HG02798 (cell line): Measurements from ENCODE around the gene HOXA9.

Experiments used
- ATAC-seq: cut with Tn5 transposase; IDR thresholded peaks from one replicate; pipeline ENCODE4 v1.9.1; 2021; ENCODE audit warnings: mild to moderate bottlenecking; ENCODE audit not compliant: unreplicated experiment, poor library complexity

HOXA9 gene

DNA sequence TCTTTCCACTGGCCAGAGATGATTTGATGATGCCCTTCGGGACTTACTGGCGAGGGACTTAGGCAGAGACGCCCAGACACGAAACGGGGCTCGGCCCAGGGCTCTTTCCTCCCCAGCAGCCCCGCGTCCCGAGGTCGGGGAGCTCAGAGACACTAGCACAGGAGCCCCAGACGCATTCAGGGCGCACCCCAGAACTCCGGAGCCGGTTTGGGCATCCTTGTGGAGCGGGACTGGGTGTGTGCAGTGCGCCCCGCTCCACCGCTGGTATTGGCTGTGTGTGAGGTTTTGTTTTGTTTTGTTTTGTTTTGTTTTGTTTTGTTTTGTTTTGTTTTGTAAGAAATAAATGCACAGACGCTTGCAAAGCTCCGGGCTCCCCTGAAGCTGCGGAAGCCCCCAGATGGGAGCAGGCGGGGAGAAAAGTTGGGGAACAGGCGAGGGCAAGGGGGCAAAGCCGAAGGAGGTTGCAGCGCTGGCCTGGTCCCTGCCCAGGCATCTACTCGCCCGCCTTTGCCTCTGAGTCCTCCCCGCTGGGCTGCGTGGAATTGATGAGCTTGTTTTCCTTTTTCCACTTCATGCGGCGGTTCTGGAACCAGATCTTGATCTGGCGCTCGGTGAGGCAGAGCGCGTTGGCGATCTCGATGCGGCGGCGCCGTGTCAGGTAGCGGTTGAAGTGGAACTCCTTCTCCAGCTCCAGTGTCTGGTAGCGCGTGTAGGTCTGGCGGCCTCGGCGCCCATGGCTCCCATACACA, 20.0 kb downstream of the HOXA9 start:
- ATAC-seq: no peak

DNA sequence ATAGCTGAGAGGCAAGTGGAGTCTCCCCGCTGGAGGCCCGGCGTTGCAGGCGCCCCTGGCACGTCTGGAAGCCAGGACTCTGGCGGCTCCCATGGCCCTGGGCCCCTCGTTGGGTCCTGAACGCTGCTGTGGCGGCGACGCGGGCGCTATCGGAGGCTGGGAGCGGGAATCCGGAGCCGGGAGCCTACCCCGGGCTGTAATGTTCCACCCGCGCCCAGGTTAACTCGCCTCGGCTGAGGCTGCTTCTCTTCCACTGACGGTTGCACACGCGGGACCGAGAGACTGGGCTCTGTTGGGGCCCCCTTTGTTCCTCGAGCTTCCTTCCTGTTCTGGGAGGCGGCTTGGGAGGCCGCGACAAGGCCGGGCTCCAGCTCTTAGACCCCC, 20.6 kb downstream of the HOXA9 start:
- no peak for ATAC-seq

DNA sequence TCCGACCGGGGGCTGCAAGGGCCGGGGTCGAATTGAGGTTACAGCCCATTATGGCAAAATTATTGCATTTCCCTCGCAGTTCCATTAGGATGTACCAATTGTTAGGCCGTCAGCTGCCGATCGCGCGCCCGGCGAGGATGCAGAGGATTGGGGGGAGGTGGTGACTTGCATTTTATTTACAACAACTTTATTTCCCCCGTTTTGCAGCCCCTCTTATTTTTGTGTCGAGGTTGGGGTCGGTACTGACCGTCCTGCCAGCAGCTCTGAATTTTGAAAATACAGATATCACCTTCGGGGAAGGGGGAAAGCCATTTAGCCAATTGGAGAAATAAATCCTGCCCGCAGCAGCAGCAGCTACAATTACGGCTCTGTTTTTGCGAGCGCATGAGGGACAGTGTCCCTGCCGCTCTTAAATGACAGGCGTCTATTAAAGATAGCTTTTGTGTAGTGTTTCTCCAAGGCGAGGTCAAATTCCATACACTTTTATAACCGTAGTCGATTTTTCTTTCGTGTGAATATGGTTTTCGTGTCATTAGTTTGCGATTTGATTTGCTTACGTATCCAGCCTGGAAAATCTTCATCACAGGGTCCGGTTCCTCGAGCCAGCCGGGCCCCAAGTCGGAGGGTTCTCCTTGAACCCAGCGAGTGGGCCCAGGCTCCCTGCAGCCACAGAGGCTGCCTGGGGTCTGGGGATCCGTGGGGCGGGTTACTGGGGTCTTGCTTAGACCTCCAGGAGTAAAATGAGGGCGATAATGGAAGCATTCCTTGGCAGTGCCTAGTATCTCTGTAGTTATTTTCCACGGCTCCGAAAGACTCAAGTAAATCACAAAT, 21.2 kb downstream of the HOXA9 start:
- ATAC-seq: no peak

GRCh38 chr7:27143023-27143949, 22.1 kb downstream of the HOXA9 start, which contains the start of gene HOXA5:
Gene HOXA5 (minus strand): TSS chr7:27143681. CDS start chr7:27143607, 74 bp downstream.
- no peak for ATAC-seq

- ATAC-seq: no peak
These were observed 22.7 kb downstream of the HOXA9 start for GRCh38 chr7:27142580-27143022.

- no peak for ATAC-seq
These were observed 23.3 kb downstream of the HOXA9 start for GRCh38 chr7:27141923-27142579.

- ATAC-seq: no peak
These were observed 24.0 kb downstream of the HOXA9 start for GRCh38 chr7:27141137-27141922.

DNA sequence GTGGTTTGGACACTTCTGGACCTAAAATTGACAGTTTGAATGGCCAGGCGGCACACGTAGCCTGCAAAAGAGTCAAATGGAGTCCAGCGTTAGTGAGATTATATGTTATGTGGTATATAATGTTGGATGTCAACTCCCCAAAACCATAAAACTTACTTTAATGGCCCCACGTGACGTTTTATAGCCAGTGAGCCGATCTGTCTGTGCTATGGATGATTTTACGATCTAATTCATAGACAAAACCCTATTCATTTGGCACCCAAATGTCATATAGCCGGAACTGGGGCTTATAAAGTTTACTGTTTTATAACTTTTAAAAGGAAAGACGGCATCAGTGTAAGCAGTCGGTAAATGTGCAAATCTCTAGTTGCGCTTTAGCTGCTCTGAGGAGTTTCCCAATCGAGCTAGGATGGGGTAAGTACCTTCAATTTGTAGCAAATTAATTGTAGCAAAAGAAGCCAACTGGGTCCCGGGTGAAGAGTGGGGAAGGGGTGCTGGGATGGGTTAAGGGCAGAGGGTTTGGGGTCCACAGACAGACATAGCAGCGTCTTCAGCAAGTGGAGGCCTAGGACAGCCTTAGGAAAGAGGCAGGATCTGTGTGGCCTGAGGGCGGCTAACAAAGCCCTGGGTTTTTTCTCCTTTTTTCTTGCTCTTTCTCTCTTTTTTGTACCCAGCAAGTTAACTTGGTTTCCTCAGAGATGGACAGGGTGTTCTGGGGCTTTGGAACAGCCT, 25.0 kb downstream of the HOXA9 start:
- ATAC-seq: no peak

GRCh38 chr7:27139334-27140125, 25.8 kb downstream of the HOXA9 start:
- ATAC-seq: no peak

- no peak for ATAC-seq
These were observed 26.4 kb downstream of the HOXA9 start for GRCh38 chr7:27138985-27139333.

DNA sequence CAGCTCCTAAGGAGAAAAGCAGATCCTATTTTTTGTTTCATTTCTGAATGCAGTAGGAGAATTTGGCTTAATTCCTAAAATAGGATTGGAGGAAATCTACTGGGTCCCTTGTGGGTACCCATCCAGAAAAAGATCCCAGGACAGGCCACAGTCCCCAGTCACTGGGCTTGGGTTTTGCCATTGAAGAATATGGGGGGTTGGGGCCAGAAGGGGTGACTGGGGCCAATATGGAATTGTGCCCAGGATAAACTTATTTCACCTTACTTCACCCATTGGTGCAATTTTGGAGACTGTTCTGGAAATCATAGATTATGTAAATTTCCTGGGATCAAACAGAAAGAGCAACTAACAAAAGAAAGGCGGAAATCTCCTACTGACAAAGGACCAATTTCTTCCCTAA, 26.9 kb downstream of the HOXA9 start:
- ATAC-seq: no peak

DNA sequence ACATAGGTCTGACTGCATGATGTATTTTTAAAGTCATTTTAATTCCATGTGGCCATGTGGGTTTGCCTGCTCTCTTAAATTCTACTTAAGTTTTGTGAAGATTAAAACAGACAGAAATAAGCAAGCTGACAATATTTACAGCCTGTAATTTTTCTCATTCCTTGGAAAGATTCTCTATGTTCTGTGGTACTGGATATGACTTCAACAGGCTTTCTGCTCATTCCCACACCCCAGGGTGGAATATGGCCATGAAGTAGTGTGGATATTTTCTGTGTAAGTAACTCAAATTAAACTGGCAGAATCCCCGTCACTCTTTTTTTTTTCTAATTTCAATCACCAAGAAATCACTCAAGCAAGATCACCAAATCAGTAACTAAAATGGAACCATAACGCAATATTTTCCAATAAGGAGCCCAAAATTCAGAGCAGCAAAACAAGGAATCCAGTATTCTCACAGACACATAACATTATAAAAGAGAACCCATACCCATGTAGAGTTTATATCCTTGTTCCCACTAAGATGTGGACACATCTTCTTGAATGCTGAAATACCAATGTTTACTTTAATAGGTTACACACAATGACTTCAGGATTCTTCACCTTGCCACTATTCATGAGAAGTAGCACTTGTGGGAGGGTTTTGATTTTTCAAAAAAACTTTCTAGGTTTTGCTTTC, 27.6 kb downstream of the HOXA9 start:
- no peak for ATAC-seq

GRCh38 chr7:27134392-27134791, 30.9 kb downstream of the HOXA9 start:
- ATAC-seq: no peak

- no peak for ATAC-seq
These were observed 31.7 kb downstream of the HOXA9 start for GRCh38 chr7:27133409-27134231.

GRCh38 chr7:27132978-27133377, 32.4 kb downstream of the HOXA9 start:
- no peak for ATAC-seq

DNA sequence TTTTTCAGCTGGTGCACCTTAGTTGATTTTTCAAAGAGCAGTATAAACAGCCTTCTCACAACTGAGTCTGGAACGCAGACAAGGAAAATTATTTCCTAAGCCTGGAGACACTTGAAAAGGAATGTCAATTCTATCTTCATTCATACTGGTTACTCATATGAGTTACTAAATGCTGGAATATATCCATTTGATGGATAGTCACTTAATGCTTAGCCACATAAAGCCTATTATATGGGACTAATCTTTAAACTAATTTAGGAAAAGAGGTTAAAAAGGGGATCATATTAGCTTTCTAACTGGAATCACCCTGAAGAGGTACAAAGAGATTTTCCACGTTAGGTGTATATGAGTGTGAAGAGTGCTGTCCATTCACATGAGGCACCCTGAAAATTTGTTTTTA, 33.1 kb downstream of the HOXA9 start:
- no peak for ATAC-seq
